LoVo (cell line): ENCODE measurements around the gene RGS14.
"Not testable (repeated sequence)": the region's sequence is repeated elsewhere in the genome, so short reads cannot be mapped to it uniquely, and the experiment has no call there.

Experiments
- DNase-seq: peaks from one replicate; pipeline ENCODE4 v3.0.0-alpha.2; 2016; ENCODE audit warnings: low spot score

The RGS14 gene

GRCh38 chr5:177328545-177329231 is 29.0 kb upstream of the RGS14 start:
- no peak for DNase-seq

GRCh38 chr5:177329883-177330282 is 27.8 kb upstream of the RGS14 start:
- no peak for DNase-seq

- no peak for DNase-seq
These were observed 26.5 kb upstream of the RGS14 start for GRCh38 chr5:177330991-177331842.

DNA sequence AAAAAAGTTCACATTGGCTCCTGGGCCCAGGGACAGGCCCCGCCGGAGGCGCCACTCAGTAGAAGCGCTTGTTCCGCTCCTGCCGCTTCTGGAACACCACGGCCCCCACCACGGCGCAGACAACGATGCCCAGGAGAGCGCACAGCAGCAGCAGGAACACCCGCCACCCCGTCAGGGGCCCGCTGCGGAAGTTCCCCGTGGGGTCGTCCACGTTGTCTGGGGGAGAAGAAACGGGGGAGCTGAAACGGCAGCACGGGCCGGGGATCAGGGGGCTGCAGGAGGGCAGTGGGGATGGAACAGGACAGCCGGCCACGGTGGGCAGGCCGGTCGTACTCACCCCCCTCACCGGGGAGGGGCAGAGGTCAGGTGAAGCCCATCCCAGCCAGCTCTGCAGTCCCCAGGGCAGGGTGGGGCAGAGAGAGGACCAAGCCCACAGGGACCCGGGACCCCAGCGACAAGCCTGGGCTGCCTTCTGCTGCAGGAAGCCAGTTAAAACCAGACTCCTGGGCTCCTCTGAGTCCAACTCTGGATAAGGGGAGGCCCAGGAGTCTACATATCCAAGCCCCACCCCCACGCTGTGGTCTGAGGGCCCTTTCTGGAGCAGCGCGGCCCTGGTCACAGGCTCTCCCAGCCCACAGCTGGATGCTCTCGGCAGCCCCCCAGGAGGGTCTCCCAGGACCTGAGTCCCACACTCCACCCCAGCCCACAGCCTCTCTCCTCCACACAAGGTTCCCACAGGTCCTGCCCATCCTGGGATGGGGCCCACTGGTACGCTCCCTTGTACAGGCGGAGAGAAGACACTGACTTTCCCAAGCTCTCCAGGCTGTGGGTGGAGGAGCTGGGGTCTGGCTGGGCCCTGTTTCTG is 25.5 kb upstream of the RGS14 start:
- DNase-seq: no peak

GRCh38 chr5:177332896-177333260 is 24.8 kb upstream of the RGS14 start:
- no peak for DNase-seq

DNA sequence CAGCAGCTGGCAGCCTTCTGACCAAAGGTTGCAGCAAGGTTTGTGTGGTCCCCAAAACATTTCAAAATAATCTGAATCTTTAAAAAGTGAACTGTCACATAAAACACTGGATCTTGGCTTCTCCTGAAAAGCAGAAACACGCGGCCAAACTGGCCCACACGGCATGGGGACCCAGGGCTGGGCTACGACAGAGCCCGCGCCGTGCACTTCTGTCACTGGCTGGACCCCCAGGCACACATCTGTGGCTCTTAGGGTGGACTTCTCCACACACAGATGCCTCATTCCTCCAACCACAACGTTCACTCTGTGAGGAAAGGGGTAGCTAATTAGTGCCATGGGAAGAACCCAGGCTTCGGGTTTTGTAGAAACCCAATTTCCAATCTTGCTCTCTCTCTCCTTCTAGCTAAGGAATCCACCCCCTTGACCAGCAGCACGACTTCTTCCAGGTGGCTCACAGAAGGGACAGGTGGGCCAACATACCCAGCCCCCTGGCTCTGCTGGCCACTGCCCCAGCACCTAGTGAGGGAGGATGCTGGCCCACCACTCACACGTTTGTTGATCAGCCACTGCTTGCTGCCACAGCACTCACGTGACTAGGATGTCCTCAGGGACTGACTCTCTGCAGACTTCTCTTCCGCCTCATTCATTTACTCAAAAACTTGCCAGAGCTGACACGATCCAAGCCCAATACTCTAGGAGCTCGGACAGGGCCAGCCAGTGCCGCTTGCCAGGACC is 24.1 kb upstream of the RGS14 start:
- no peak for DNase-seq

GRCh38 chr5:177334155-177334551 is 23.6 kb upstream of the RGS14 start:
- DNase-seq: no peak

GRCh38 chr5:177334781-177335700 is 22.7 kb upstream of the RGS14 start:
- no peak for DNase-seq

- no peak for DNase-seq
These were observed 22.0 kb upstream of the RGS14 start for GRCh38 chr5:177335701-177336065.

GRCh38 chr5:177336112-177336511 is 21.6 kb upstream of the RGS14 start:
- DNase-seq: no peak

GRCh38 chr5:177336603-177337494 is 20.9 kb upstream of the RGS14 start:
- DNase-seq: no peak

DNA sequence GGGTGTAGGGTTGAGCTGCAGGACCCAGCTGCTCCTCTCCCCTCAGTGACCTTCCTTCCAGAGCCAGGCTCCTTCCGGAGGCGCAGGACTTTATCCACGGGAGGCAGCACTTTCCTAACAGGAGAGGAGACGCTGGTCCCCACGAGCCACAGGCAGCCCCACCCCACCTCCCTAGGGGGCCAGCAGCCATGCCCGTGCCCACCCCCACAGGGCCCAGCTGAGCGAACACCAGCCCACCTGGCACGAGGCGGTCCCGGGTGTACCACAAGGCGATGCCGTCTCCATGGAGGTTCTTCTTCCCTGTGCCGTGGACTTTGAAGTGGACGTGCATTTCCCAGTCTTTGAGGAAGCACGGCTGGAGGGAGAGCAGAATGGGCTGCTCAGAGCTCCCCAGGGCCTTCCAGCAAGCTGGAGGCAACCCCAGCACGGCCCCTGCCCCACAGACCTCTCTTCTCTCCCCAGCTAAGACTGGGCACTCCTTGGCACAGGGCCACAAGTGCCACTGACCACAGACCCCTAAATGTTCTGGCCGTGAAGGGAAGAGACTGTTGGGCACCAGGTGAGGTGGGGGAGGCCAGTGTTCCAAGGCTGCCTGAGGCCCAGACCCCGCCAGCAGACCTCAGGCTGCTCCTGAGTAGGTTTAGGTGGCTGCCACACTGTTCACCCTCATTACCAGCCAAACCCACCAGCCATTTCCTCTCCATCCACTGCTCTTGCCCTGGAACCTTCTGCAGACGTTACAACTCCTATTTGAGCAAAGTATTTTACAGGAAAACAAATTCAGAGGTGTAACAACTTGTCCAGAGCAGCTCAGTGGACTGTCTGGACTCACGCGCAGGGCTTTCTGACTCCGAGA is 19.2 kb upstream of the RGS14 start:
- DNase-seq: no peak

DNA sequence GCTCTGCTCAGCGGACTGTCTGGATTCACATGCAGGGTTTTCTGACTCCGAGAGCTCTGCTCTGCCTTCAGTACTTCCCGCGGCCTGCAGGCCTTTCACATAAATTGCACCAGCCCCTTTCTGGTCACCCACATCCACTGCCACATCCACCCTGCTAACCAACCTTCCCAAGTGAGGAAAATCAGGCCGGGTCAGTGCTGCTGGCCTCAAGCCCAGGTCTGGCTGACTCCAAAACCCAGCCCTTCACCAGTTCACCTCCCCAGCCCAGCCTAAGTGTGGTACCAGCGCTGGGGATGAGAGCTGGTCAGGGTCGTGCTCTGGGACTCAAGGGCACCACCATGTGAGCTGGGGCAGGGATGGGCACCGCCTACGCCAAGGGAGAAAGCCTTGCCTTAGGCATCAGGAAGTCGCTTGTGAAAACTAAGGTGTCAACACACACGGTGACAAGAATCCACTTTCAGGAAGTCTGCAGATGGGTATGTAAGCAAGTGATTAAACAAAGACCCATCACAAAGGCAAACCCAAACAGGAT is 18.6 kb upstream of the RGS14 start:
- DNase-seq: no peak

DNA sequence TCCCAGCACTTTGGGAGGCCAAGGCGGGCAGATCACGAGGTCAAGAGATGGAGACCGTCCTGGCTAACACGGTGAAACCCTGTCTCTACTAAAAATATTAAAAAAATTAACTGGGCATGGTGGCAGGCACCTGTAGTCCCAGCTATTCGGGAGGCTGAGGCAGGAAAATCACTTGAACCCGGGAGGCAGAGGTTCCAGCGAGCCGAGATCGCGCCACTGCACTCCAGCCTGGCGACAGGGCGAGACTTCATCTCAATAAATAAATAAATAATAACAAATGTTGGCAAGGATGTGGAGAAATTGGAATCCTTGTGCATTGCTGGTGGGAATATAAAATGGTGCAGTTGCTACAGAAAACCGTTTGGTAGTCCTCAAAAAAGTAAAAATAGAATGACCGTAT is 14.7 kb upstream of the RGS14 start:
- DNase-seq: not testable (repeated sequence)

DNA sequence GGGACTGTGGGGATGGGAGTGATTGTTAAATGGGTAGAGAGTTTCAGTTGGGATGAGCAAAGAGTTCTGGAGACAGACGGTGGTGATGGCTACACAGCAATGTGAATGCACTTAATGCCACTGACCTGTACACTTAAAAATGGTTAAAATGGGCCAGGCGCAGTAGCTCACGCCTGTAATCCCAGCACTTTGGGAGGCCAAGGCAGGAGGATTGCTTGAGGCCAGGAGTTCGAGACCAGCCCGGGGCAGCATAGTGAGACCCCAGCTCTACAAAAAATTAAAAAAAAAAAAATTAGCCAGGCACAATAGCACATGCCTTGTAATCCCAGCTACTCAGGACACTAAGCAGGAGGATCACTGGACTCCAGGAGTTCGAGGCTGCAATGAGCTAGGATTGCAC is 13.9 kb upstream of the RGS14 start:
- DNase-seq: no peak

- DNase-seq: no peak
These were observed 12.8 kb upstream of the RGS14 start for GRCh38 chr5:177344891-177345290.

DNA sequence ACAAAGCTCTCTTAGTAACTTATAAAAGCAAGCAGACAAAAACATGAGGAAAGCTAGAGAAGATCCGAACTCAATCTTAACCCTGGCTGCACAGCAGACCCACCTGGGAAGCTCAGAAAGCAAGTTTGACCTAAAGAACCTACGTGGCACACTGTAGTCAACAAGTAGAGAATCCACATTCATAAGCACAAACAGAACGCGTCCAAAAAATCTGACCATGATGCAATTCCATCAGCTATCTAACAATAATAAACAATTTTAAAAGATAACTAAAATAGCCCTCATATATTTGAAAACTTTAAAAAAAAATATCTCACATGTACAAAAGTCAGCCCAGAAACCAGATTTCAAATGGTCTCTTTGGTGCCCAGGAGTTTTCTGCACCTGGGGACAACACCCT is 10.9 kb upstream of the RGS14 start:
- DNase-seq: no peak

DNA sequence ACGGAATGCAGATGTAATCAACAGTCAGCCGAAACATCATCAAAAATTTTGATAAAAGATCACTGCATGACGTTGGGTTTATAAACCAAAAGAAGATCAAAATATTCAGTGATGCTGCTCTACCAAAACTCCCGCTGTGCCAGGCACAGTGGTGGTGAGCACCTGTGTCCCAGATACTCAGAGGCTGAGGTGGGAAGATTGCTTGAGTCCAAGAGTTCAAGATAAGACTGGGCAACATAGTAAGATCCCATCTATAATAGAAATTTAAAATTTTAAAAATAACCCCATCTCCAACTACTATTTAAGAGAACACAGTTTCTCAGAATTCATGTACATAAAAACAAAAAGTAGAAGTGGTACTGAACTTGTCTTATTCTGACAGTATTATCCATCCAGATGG is 10.0 kb upstream of the RGS14 start:
- no peak for DNase-seq

GRCh38 chr5:177349362-177349647 is 8.4 kb upstream of the RGS14 start:
- no peak for DNase-seq
